Activated effector memory CD4-positive, alpha-beta T cell treated with anti-CD3 and anti-CD28 coated beads, Interleukin-2, amount 50 U/mL, for 16 hours (primary cell): ENCODE data around the gene LIAS.
"Not testable (repeated sequence)": the region's sequence is repeated elsewhere in the genome, so short reads cannot be mapped to it uniquely, and the experiment has no call there.

Source experiments
- DNase-seq: peaks from one replicate; pipeline ENCODE4 v3.0.0-alpha.2; 2020

Gene LIAS

DNA sequence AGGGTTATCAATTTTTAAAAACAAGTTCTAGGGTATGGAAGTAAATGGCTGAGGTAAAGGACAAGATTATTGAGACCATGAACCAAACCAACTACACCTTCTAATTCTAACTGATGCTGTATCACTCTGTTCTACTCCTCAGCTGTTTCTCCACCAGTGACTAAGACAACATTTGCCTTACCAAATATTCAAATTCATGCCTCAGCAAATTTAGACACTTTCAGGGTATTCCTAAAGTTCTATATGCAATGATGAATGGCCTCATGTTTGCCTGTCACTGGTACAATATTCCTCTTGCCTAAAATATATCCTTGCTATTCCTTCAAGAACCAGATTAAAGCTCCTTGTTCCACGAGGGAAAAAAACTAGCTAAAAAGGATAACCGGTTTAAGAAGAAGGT, 5.1 kb upstream of the LIAS start:
- DNase-seq: no peak

GRCh38 chr4:39455486-39455885, 3.4 kb upstream of the LIAS start:
- DNase-seq: no peak

- DNase-seq: no peak
These were observed 1.7 kb upstream of the LIAS start for GRCh38 chr4:39456946-39457763.

GRCh38 chr4:39458161-39458504, 723 bp upstream of the LIAS start:
- not testable (repeated sequence) for DNase-seq

DNA sequence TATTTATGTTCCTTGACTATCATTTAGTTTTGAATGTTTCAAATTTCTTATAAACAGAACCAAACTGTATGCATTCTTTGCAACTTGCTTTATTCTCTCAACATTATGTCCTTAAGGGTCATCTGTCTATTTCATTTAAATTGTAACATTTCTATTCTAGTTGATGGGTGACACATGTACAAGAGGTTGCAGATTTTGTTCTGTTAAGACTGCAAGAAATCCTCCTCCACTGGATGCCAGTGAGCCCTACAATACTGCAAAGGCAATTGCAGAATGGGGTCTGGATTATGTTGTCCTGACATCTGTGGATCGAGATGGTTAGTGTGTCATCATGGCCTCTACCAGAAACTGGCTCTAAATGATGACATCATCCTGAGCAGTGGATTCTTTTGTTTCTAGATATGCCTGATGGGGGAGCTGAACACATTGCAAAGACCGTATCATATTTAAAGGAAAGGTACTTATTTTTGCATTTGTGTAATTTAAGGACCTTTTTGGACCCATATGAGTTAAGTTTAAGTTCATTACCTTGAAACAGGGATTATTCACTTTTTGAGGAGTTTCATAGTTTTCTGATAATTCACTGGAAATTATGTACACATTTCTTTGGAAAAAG, 6.1 kb downstream of the LIAS start:
- no peak for DNase-seq

GRCh38 chr4:39466747-39467146, 7.9 kb downstream of the LIAS start:
- no peak for DNase-seq

- no peak for DNase-seq
These were observed 8.6 kb downstream of the LIAS start for GRCh38 chr4:39467464-39467863.

- DNase-seq: no peak
These were observed 10.7 kb downstream of the LIAS start for GRCh38 chr4:39469429-39470077.

DNA sequence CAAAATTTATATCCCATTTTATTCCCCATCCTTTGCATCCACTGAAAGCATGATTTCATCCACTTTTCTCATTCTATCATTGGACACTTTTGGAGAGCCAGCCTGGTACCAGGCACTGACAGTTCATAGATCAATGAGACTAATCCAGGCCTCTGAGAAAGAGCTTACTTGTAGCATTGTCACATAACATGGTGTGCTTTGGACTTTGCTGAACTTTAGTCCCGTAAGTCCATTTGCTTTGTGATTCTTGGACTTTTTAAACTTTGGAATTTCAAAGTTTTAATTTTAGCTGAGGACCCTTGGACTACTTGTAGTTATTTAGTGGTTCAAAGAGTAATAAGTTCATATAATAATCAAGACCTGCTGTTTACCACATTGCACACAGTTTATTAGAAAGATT, 11.5 kb downstream of the LIAS start:
- no peak for DNase-seq

GRCh38 chr4:39472396-39472795, 13.5 kb downstream of the LIAS start:
- no peak for DNase-seq

- no peak for DNase-seq
These were observed 17.5 kb downstream of the LIAS start for GRCh38 chr4:39476187-39476895.

DNA sequence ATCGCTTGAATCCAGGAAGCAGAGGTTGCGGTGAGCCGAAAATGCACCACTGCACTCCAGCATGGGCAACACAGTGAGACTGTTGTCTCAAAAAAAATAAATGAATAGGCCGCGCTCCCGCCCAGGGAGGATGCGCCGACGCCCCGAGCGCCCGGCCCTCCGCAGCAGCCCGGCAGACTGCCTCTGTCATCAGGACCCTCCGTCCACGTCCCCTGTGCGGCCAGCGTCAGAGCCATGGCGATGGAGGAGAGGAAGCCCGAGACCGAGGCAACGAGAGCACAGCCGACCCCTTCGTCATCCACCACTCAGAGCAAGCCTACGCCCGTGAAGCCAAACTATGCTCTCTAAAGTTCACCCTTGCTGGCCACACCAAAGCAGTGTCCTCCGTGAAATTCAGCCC, 21.4 kb downstream of the LIAS start:
- no peak for DNase-seq

DNA sequence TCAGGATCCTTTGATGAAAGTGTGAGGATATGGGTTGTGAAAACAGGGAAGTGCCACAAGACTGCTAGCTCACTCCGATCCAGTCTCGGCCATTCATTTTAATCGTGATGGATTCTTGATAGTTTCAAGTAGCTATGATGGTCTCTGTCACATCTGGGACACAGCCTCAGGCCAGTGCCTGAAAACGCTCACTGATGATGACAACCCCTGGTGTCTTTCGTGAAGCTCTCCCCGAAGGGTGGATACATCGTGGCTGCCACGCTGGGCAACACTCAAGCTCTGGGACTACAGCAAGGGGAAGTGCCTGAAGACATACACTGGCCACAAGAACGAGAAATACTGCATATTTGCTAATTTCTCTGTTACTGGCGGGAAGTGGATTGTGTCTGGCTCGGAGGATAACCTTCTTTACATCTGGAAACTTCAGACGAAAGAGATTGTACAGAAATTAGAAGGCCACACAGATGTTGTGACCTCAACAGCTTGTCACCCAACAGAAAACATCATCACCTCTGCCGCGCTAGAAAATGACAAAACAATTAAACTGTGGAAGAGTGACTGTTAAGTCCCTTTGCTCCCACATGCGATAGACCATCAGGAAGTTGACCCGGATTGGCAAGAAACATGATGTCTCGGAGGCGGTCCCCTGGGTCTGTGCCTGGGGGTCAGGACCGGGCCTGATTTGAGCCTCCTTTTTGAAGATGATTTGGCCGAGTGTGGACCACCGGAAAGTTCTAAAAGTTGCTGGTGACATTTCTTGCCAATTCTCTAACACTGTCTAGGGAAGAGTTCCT, 22.2 kb downstream of the LIAS start:
- no peak for DNase-seq

GRCh38 chr4:39484582-39485272, 25.9 kb downstream of the LIAS start:
- DNase-seq: no peak

DNA sequence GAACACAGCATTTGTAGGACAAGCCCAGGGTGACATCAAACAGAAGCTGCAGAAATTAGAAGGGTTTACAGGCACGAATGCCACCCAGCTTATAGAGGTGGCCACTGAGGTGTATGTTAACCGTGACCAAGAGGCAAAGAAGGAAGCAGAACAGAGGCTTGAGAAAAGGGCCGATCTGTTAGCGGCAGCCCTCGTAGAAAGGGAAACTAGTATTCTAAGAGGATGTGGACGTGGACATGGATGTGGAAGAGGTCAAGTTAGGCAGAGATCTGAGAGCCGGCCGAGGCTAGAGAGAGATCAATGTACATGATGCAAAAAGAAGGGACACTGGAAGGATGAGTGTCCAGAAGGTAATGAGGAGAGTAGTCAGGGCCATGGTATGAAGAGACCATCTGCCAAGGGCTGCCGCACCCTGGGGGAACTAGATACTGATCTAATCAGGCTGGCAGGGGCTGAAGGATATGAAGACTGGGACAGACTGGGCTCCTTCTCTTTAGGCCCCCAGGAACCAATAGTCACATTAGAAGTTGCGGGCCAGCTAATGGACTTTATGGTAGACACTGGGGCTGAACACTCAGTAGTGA, 27.5 kb downstream of the LIAS start:
- no peak for DNase-seq

- no peak for DNase-seq
These were observed 31.5 kb downstream of the LIAS start for GRCh38 chr4:39490322-39490721.

DNA sequence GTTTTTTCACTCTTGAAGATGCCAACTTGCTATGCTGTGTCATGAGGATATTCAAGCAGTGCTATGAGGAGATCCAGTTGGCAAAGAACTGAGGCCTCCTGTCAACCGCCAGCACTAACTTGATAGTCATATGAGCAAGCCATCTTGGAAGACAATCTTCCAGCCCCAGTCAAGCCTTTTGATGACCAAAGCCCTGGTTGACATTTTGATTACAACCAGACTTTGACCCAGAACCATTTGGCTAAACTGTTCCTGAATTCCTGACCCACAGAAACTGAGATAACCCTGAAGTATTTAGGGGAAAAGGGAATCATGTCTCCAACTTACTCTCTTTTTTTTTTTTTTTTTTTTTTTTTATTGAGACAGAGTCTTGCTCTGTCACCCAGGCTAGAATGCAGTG, 35.5 kb downstream of the LIAS start:
- no peak for DNase-seq

- DNase-seq: no peak
These were observed 36.8 kb downstream of the LIAS start for GRCh38 chr4:39495446-39496213.

DNA sequence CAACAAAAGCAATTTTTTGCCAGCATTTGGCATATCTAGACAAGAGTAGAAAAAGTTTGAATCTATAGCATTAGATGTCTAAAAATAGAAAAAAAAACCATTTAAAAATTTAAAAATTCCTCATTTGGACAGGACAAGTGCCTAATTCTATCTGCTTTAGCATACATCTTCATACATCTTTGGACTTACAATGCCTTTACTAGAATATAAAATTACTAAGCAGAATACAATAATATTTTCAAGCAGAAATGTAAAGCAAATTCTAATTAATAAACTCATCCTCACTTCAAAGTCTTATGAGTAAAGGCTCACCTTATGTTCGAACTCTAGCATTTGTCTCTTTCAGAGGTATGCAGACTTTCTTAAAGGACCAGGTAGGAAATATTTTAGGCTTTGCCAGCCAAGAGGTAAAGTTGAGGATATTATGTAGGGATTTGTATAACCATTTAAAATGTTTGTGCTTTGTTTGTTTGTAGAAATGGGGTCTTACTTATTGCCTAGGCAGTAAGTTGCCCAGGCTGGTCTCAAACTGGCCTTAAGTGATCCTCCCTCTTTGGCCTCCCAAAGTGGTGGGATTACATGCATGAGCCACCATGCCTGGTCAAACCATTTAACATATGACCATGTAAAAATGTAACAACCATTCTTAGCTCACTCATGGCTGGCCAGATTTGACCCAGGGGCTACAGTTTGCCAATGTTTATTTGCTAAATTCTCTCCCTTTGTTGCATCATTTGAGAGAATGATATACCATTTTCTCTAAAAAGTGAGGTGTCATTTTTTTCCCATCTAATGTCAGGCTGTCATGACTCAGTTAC, 39.3 kb downstream of the LIAS start:
- DNase-seq: no peak

DNA sequence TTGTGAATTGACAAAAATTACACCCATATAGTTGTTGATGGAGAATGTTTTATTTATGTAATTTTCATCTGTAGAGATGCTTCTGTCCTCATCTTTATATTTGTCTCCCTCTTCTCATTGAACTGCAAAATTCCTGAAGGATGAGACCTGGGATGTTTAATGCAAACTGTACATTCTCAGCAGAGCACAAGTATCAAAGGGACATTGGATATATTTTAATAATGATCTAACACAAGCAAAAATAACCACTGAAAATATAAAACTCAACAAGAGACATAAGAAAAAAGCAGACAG, 39.8 kb downstream of the LIAS start:
- DNase-seq: no peak
